Common myeloid progenitor, CD34-positive (primary cell): ENCODE measurements around the gene IZUMO3.

Source experiments
- CTCF ChIA-PET: fragments of 350-600 bp; sonication (Branson Sonifier 250); formaldehyde crosslinking; loops from one replicate; lab custom pipeline; 2021; ENCODE audit warnings: antibody characterized with exemption; lab: Charles Lee
- POLR2A ChIA-PET: fragments of 350-600 bp; sonication (Branson Sonifier 250); formaldehyde crosslinking; loops from one replicate; lab custom pipeline; 2021; ENCODE audit warnings: antibody characterized with exemption; lab: Charles Lee
- DNase-seq, 3 donors: peaks; one replicate each; pipeline versions ENCODE4 v3.0.0 to v3.0.0-alpha.2; 2013
- H3K27ac ChIP-seq, 2 experiments: 1 replicate in 1 of 2; 2 replicates in 1 of 2; pipeline ENCODE4 v1.7.0; 2013; ENCODE audit warnings: inconsistent platforms in 2 of 2, low read length in 2 of 2, mild to moderate bottlenecking in 2 of 2, low read depth in 1 of 2, moderate library complexity in 1 of 2; ENCODE audit not compliant: severe bottlenecking in 2 of 2, insufficient read depth in 1 of 2, poor library complexity in 1 of 2
- H3K27me3 ChIP-seq, 5 experiments: replicated peaks in 2 of 5; 1 replicate in 3 of 5; 2 replicates in 2 of 5; pipeline versions ENCODE4 v1.6.1 to v1.7.0; 2013; ENCODE audit warnings: low read length in 4 of 5, mild to moderate bottlenecking in 2 of 5, moderate library complexity in 2 of 5, inconsistent platforms in 1 of 5; ENCODE audit not compliant: insufficient read depth in 5 of 5, control insufficient read depth in 4 of 5
- H3K36me3 ChIP-seq, 4 experiments: 1 replicate in 2 of 4; 2 replicates in 2 of 4; pipeline versions ENCODE4 v1.6.1 to v1.7.0; 2013; ENCODE audit warnings: low read length in 3 of 4, control low read depth in 1 of 4, mild to moderate bottlenecking in 1 of 4; ENCODE audit not compliant: control insufficient read depth in 4 of 4, insufficient read depth in 4 of 4
- H3K4me1 ChIP-seq, 4 experiments: 1 replicate in 3 of 4; 2 replicates in 1 of 4; pipeline versions ENCODE4 v1.6.1 to v1.7.1; 2013; ENCODE audit warnings: low read length in 3 of 4, mild to moderate bottlenecking in 3 of 4, control low read depth in 1 of 4, inconsistent platforms in 1 of 4, moderate library complexity in 1 of 4; ENCODE audit not compliant: control insufficient read depth in 4 of 4, insufficient read depth in 4 of 4; ENCODE audit errors: control extremely low read depth in 1 of 4
- H3K4me3 ChIP-seq, 7 experiments: 1 replicate in 4 of 7; 2 replicates in 3 of 7; pipeline versions ENCODE4 v1.5.1 to v1.7.0; 2013; ENCODE audit warnings: mild to moderate bottlenecking in 7 of 7, low read length in 6 of 7, moderate library complexity in 6 of 7, inconsistent platforms in 2 of 7, low read depth in 2 of 7, control low read depth in 1 of 7; ENCODE audit not compliant: insufficient read depth in 4 of 7, control insufficient read depth in 1 of 7; ENCODE audit errors: extremely low read depth in 1 of 7
- H3K9me3 ChIP-seq, 5 experiments: 1 replicate in 4 of 5; 2 replicates in 1 of 5; pipeline versions ENCODE4 v1.6.1 to v1.7.1; 2013; ENCODE audit warnings: low read length in 4 of 5, mild to moderate bottlenecking in 2 of 5, inconsistent platforms in 1 of 5, low read depth in 1 of 5, moderate library complexity in 1 of 5; ENCODE audit not compliant: control insufficient read depth in 4 of 5, insufficient read depth in 2 of 5; ENCODE audit errors: control extremely low read depth in 1 of 5
- WGBS: methylation state at CpG from one replicate; pipeline ENCODE4 v1.1.5; 2013; ENCODE audit not compliant: insufficient coverage; 5-methylcytosine and 5-hydroxymethylcytosine counted together

IZUMO3 gene

GRCh38 chr9:24509850-24510249 lies 35.8 kb downstream of the IZUMO3 start:
- H3K4me1 ChIP-seq, result no peaks in the 10 kb centered on the region
- WGBS, result 100% methylated on average over 3 of the region's 3 CpGs
- CTCF ChIA-PET, result no interaction called here
- no peak overlapping the region for H3K4me3 ChIP-seq
- POLR2A ChIA-PET, result no interaction called here
- H3K9me3 ChIP-seq, result peaks cover 0 to 7% (median 4%) of the 10 kb centered on the region in 5 experiments
- H3K36me3 ChIP-seq, result no peaks in the 10 kb centered on the region
- no peak for DNase-seq
- H3K27ac ChIP-seq, result no peak overlapping the region
- H3K27me3 ChIP-seq, result no peaks in the 10 kb centered on the region

GRCh38 chr9:24504521-24504920 lies 41.2 kb downstream of the IZUMO3 start:
- no peak overlapping the region for H3K27ac ChIP-seq

GRCh38 chr9:24502206-24502937 lies 43.3 kb downstream of the IZUMO3 start:
- H3K27me3 ChIP-seq, result no peaks in the 10 kb centered on the region
- H3K9me3 ChIP-seq, result no peaks in the 10 kb centered on the region
- H3K4me3 ChIP-seq, result no peak overlapping the region
- no peaks in the 10 kb centered on the region for H3K36me3 ChIP-seq
- WGBS, result 90% methylated on average over 1 of the region's 1 CpG
- ChIA-PET POLR2A (no interaction called here), CTCF (interaction anchor here (1.3 kb wide), 1 partner anchor 9 kb away, joined by 4 read pairs; no protein-coding TSS in a partner anchor)
- no peak overlapping the region for H3K27ac ChIP-seq
- no peaks in the 10 kb centered on the region for H3K4me1 ChIP-seq
- DNase-seq, result no peak

More at GRCh38 chr9:24504521-24504920, 41.2 kb downstream of the IZUMO3 start:
- Histone ChIP-seq H3K4me3 (no peak overlapping the region), H3K27me3 (no peaks in the 10 kb centered on the region), H3K9me3 (peaks cover 0 to 1% (median 0%) of the 10 kb centered on the region in 5 experiments), H3K4me1 (no peaks in the 10 kb centered on the region), H3K36me3 (no peaks in the 10 kb centered on the region)
- CTCF ChIA-PET, result no interaction called here
- POLR2A ChIA-PET, result no interaction called here
- DNase-seq, result no peak
- WGBS, result 100% methylated on average over 1 of the region's 3 CpGs

- no peak overlapping the region for H3K27ac ChIP-seq
- no peaks in the 10 kb centered on the region for H3K36me3 ChIP-seq
- WGBS, result 60% methylated on average over 1 of the region's 3 CpGs
- H3K27me3 ChIP-seq, result no peaks in the 10 kb centered on the region
- no peaks in the 10 kb centered on the region for H3K9me3 ChIP-seq
- ChIA-PET CTCF (no interaction called here), POLR2A (no interaction called here)
- H3K4me1 ChIP-seq, result no peaks in the 10 kb centered on the region
- DNase-seq, result no peak
- no peak overlapping the region for H3K4me3 ChIP-seq
Observed at GRCh38 chr9:24500761-24501160, 44.9 kb downstream of the IZUMO3 start.

- H3K4me1 ChIP-seq, result no peaks in the 10 kb centered on the region
- no peaks in the 10 kb centered on the region for H3K27me3 ChIP-seq
- WGBS, result 71% methylated on average over 1 of the region's 2 CpGs
- CTCF ChIA-PET, result no interaction called here
- POLR2A ChIA-PET, result no interaction called here
- no peak overlapping the region for H3K27ac ChIP-seq
- H3K36me3 ChIP-seq, result no peaks in the 10 kb centered on the region
- H3K9me3 ChIP-seq, result no peaks in the 10 kb centered on the region
- DNase-seq, result no peak
- H3K4me3 ChIP-seq, result no peak overlapping the region
Observed at GRCh38 chr9:24498632-24499031, 47.1 kb downstream of the IZUMO3 start.

GRCh38 chr9:24497671-24498070 lies 48.0 kb downstream of the IZUMO3 start:
- Histone ChIP-seq H3K27ac (no peak overlapping the region), H3K4me1 (no peaks in the 10 kb centered on the region), H3K27me3 (no peaks in the 10 kb centered on the region), H3K9me3 (no peaks in the 10 kb centered on the region), H3K4me3 (no peak overlapping the region), H3K36me3 (no peaks in the 10 kb centered on the region)
- 92% methylated on average over 2 of the region's 4 CpGs for WGBS
- ChIA-PET POLR2A (no interaction called here), CTCF (no interaction called here)
- no peak for DNase-seq
